GM21717 (cell line): ENCODE results near the gene SLC6A12.

ENCODE experiments used
- ATAC-seq: cut with Tn5 transposase; IDR thresholded peaks from one replicate; pipeline ENCODE4 v1.9.1; 2021; ENCODE audit warnings: mild to moderate bottlenecking, moderate library complexity; ENCODE audit not compliant: unreplicated experiment

The SLC6A12 gene

GRCh38 chr12:180445-180844 lies 33.5 kb downstream of the SLC6A12 start:
- no peak for ATAC-seq

- ATAC-seq: no peak
Measured at GRCh38 chr12:179885-180284, 34.1 kb downstream of the SLC6A12 start.

- no peak for ATAC-seq
Measured at GRCh38 chr12:179131-179884, 34.6 kb downstream of the SLC6A12 start.

GRCh38 chr12:178829-179109 lies 35.2 kb downstream of the SLC6A12 start:
- no peak for ATAC-seq

- ATAC-seq: no peak
Measured at GRCh38 chr12:177980-178828, 35.8 kb downstream of the SLC6A12 start.

- ATAC-seq: no peak
Measured at GRCh38 chr12:177336-177979, 36.5 kb downstream of the SLC6A12 start.

- no peak for ATAC-seq
Measured at GRCh38 chr12:176321-177181, 37.4 kb downstream of the SLC6A12 start.

- no peak for ATAC-seq
Measured at GRCh38 chr12:175759-176158, 38.2 kb downstream of the SLC6A12 start.

GRCh38 chr12:175250-175649 lies 38.7 kb downstream of the SLC6A12 start:
- no peak for ATAC-seq

- no peak for ATAC-seq
Measured at GRCh38 chr12:174596-174995, 39.4 kb downstream of the SLC6A12 start.

- no peak for ATAC-seq
Measured at GRCh38 chr12:174124-174523, 39.8 kb downstream of the SLC6A12 start.

- ATAC-seq: no peak
Measured at GRCh38 chr12:172732-173161, 41.2 kb downstream of the SLC6A12 start.

- no peak for ATAC-seq
Measured at GRCh38 chr12:171743-172676, 41.9 kb downstream of the SLC6A12 start.

GRCh38 chr12:171276-171675 lies 42.7 kb downstream of the SLC6A12 start:
- ATAC-seq: no peak

- no peak for ATAC-seq
Measured at GRCh38 chr12:170371-171225, 43.4 kb downstream of the SLC6A12 start.

GRCh38 chr12:169528-170370 lies 44.2 kb downstream of the SLC6A12 start:
- ATAC-seq: no peak

- ATAC-seq: no peak
Measured at GRCh38 chr12:168763-169525, 45.0 kb downstream of the SLC6A12 start.
